ENCODE data around the gene TNS3. TPM values are rescaled to one million over a fixed set of nuclear protein-coding genes. Genes with fewer than 3 reads are reported as not detected.

The TNS3 gene
- total and polyA plus RNA-seq, 2 of the 13 experiments (the other 11 are each of a cell fraction or from before 2014, with no cell fraction given): 52.9 to 55.7 TPM

DNA sequence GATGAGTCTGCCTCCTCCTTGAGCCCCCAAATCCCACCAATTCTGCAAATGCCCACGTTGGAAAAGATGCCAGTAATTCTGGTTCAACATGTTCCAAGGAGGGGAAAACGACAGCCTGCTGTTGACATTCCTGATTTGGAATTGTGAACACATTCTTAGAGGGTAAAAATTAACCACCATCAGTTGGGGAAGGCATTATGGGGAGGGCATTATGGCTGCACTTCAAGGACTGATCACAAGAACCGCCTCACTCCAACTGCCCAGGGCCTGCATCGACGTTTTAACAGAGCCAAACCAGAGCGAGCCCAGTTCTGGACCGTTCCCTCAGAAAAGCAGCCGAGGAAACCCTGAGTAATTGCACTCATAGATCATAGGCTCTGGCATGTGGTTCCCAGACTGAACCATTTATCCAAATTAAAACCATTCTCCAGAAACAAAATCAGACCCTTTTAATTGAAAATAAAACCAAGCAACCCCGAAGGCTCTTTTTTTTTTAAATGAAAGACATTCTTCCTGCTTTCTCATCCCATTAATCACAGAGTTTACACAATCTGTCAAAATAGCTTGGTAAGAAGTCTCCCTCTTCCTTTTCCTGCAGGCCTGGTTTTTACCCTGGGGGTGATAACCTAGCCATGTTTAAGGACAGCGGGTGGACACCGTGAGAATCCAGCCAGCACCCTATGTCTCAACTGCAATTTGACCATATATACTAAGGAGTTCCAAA, 8.0 kb downstream of the TNS3 start (continued):
- TF ChIP-seq, protein P1, sequence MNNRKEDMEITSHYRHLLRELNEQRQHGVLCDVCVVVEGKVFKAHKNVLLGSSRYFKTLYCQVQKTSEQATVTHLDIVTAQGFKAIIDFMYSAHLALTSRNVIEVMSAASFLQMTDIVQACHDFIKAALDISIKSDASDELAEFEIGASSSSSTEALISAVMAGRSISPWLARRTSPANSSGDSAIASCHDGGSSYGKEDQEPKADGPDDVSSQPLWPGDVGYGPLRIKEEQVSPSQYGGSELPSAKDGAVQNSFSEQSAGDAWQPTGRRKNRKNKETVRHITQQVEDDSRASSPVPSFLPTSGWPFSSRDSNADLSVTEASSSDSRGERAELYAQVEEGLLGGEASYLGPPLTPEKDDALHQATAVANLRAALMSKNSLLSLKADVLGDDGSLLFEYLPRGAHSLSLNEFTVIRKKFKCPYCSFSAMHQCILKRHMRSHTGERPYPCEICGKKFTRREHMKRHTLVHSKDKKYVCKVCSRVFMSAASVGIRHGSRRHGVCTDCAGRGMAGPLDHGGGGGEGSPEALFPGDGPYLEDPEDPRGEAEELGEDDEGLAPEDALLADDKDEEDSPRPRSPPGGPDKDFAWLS (CRISPR knock-in tag; IDR thresholded peaks at IDR 0.05; ENCODE audit: borderline replicate concordance): no peak
- TF ChIP-seq TBP (CRISPR knock-in tag; IDR thresholded peaks at IDR 0.05): no peak
- TF ChIP-seq HNF4G (IDR thresholded peaks at IDR 0.05; ENCODE audit: borderline replicate concordance, low read depth, low read length): no peak
- no peak for TF ChIP-seq HNF4G (CRISPR knock-in tag; IDR thresholded peaks at IDR 0.05; ENCODE audit: borderline replicate concordance, low read depth)
- peak; percentile 42; the same call in 1 of the 2 replicates for TF ChIP-seq NCOA1 (CRISPR knock-in tag; IDR thresholded peaks at IDR 0.05)
- TF ChIP-seq SP4 (CRISPR knock-in tag; IDR thresholded peaks at IDR 0.05): no peak
- no peak for TF ChIP-seq GTF3A (CRISPR knock-in tag; conservative IDR thresholded peaks at IDR 0.05)
- TF ChIP-seq MIXL1 (CRISPR knock-in tag; IDR thresholded peaks at IDR 0.05): peak; percentile 85
- no peak for TF ChIP-seq ZSCAN31 (CRISPR knock-in tag; IDR thresholded peaks at IDR 0.05; ENCODE audit: low read depth)
- TF ChIP-seq CEBPB (IDR thresholded peaks at IDR 0.05; ENCODE audit: borderline replicate concordance, low read depth, low read length): no peak
- TF ChIP-seq, protein P2, sequence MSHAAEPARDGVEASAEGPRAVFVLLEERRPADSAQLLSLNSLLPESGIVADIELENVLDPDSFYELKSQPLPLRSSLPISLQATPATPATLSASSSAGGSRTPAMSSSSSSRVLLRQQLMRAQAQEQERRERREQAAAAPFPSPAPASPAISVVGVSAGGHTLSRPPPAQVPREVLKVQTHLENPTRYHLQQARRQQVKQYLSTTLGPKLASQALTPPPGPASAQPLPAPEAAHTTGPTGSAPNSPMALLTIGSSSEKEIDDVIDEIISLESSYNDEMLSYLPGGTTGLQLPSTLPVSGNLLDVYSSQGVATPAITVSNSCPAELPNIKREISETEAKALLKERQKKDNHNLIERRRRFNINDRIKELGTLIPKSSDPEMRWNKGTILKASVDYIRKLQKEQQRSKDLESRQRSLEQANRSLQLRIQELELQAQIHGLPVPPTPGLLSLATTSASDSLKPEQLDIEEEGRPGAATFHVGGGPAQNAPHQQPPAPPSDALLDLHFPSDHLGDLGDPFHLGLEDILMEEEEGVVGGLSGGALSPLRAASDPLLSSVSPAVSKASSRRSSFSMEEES (CRISPR knock-in tag; IDR thresholded peaks at IDR 0.05): 0 out of 2 replicates have a peak, but pooled peaks have one; percentile 28
- no peak for TF ChIP-seq ZMAT3 (CRISPR knock-in tag; conservative IDR thresholded peaks at IDR 0.05)
- TF ChIP-seq, protein P3, sequence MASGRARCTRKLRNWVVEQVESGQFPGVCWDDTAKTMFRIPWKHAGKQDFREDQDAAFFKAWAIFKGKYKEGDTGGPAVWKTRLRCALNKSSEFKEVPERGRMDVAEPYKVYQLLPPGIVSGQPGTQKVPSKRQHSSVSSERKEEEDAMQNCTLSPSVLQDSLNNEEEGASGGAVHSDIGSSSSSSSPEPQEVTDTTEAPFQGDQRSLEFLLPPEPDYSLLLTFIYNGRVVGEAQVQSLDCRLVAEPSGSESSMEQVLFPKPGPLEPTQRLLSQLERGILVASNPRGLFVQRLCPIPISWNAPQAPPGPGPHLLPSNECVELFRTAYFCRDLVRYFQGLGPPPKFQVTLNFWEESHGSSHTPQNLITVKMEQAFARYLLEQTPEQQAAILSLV (CRISPR knock-in tag; IDR thresholded peaks at IDR 0.05; ENCODE audit: borderline replicate concordance): no peak
- TF ChIP-seq POGZ (CRISPR knock-in tag; IDR thresholded peaks at IDR 0.05): peak; percentile 50; the same call in 1 of the 2 replicates
- TF ChIP-seq, protein P4, sequence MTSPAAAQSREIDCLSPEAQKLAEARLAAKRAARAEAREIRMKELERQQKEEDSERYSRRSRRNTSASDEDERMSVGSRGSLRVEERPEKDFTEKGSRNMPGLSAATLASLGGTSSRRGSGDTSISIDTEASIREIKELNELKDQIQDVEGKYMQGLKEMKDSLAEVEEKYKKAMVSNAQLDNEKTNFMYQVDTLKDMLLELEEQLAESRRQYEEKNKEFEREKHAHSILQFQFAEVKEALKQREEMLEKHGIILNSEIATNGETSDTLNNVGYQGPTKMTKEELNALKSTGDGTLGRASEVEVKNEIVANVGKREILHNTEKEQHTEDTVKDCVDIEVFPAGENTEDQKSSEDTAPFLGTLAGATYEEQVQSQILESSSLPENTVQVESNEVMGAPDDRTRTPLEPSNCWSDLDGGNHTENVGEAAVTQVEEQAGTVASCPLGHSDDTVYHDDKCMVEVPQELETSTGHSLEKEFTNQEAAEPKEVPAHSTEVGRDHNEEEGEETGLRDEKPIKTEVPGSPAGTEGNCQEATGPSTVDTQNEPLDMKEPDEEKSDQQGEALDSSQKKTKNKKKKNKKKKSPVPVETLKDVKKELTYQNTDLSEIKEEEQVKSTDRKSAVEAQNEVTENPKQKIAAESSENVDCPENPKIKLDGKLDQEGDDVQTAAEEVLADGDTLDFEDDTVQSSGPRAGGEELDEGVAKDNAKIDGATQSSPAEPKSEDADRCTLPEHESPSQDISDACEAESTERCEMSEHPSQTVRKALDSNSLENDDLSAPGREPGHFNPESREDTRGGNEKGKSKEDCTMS (CRISPR knock-in tag; conservative IDR thresholded peaks at IDR 0.05): no peak
- TF ChIP-seq, protein P5, sequence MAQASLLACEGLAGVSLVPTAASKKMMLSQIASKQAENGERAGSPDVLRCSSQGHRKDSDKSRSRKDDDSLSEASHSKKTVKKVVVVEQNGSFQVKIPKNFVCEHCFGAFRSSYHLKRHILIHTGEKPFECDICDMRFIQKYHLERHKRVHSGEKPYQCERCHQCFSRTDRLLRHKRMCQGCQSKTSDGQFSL (CRISPR knock-in tag; IDR thresholded peaks at IDR 0.05): no peak
- no peak for TF ChIP-seq ZNF282 (IDR thresholded peaks at IDR 0.05; ENCODE audit: partially characterized antibody)
- no peak for TF ChIP-seq ZNF383 (CRISPR knock-in tag; IDR thresholded peaks at IDR 0.05; ENCODE audit: borderline replicate concordance)
- no peak for TF ChIP-seq ZNF431 (CRISPR knock-in tag; IDR thresholded peaks at IDR 0.05; ENCODE audit: borderline replicate concordance, low read depth)
- TF ChIP-seq ESRRA (CRISPR knock-in tag; IDR thresholded peaks at IDR 0.05; ENCODE audit: low read depth): peak; percentile 31; the same call in 1 of the 2 replicates

Data from HepG2 (cell line).